Endodermal cell (in vitro differentiated cells): ENCODE data around the gene TSKU. TPM values are rescaled to one million over a fixed set of nuclear protein-coding genes. Genes with fewer than 3 reads are reported as not detected.

ENCODE experiments used
- DNase-seq: peaks from one replicate; pipeline ENCODE4 v3.0.0-alpha.2; 2017
- H3K27ac ChIP-seq: 2 replicates; pipeline ENCODE4 v1.5.1; 2013; ENCODE audit warnings: mild to moderate bottlenecking, low read depth, low read length, moderate library complexity
- H3K27me3 ChIP-seq: 2 replicates; pipeline ENCODE4 v1.6.1; 2013; ENCODE audit warnings: mild to moderate bottlenecking, low read length, moderate library complexity; ENCODE audit not compliant: insufficient read depth, control insufficient read depth, poor library complexity, severe bottlenecking
- H3K36me3 ChIP-seq: 2 replicates; pipeline ENCODE4 v1.7.0; 2013; ENCODE audit warnings: mild to moderate bottlenecking, low read length, moderate library complexity; ENCODE audit not compliant: control insufficient read depth, insufficient read depth
- H3K4me1 ChIP-seq: one replicate; pipeline ENCODE4 v1.7.0; 2013; ENCODE audit warnings: low read length; ENCODE audit not compliant: control insufficient read depth, insufficient read depth
- H3K4me3 ChIP-seq: 2 replicates; pipeline ENCODE4 v1.5.1; 2013; ENCODE audit warnings: mild to moderate bottlenecking, low read length, moderate library complexity
- H3K9ac ChIP-seq: 2 replicates; pipeline ENCODE4 v1.6.1; 2013; ENCODE audit warnings: mild to moderate bottlenecking, low read length, moderate library complexity; ENCODE audit not compliant: poor library complexity, severe bottlenecking; ENCODE audit errors: extremely low read depth
- H3K9me3 ChIP-seq: 2 replicates; pipeline ENCODE4 v1.6.1; 2013; ENCODE audit warnings: mild to moderate bottlenecking, low read length, moderate library complexity; ENCODE audit not compliant: control insufficient read depth
- H3K27ac Mint-ChIP-seq: 2 replicates; pipeline ENCODE4 v1.8.0; 2020; ENCODE audit warnings: mixed read lengths
- H3K27me3 Mint-ChIP-seq: 2 replicates; pipeline ENCODE4 v1.8.0; 2021; ENCODE audit warnings: mild to moderate bottlenecking, mixed read lengths; ENCODE audit not compliant: insufficient read depth
- H3K36me3 Mint-ChIP-seq: 2 replicates; pipeline ENCODE4 v1.8.0; 2020; ENCODE audit warnings: low read depth, mixed read lengths
- H3K4me1 Mint-ChIP-seq: 2 replicates; pipeline ENCODE4 v1.8.0; 2020; ENCODE audit warnings: mixed read lengths
- H3K4me3 Mint-ChIP-seq: 2 replicates; pipeline ENCODE4 v1.8.0; 2020; ENCODE audit warnings: mild to moderate bottlenecking, moderate library complexity, mixed read lengths
- H3K9me3 Mint-ChIP-seq: 2 replicates; pipeline ENCODE4 v1.8.0; 2020; ENCODE audit warnings: mild to moderate bottlenecking, mixed read lengths
- WGBS, 2 experiments: methylation state at CpG; one replicate each; pipeline versions ENCODE4 v1.1.5 to v1.1.7; 2013; ENCODE audit warnings: missing lambda C conversion rate in 2 of 2, mixed read lengths in 1 of 2; ENCODE audit not compliant: insufficient coverage in 1 of 2, insufficient read length in 1 of 2; 5-methylcytosine and 5-hydroxymethylcytosine counted together
- total RNA-seq, 2 donors: library from RNA; stranded (reverse); fragmentation: NEBNext Ultra II Directional in 1 of 2; extraction: Animal tissue kit (Norgen Biotek cat#: 25700) in 1 of 2; gene quantifications; 2 replicates in 1 of 2; 3 replicates in 1 of 2; pipeline ENCODE4 v1.2.1, GENCODE V29; 2021
- TF ChIP-seq, protein P1 (sequence below): fragments of 200-600 bp; sonication (generic); conservative IDR thresholded peaks from 2 replicates; pipeline ENCODE4 v1.5.0; 2021; ENCODE audit warnings: antibody characterized with exemption, mild to moderate bottlenecking

TSKU gene
- total RNA-seq, 2 donors from 2014 or later = 105 to 130 TPM

DNA sequence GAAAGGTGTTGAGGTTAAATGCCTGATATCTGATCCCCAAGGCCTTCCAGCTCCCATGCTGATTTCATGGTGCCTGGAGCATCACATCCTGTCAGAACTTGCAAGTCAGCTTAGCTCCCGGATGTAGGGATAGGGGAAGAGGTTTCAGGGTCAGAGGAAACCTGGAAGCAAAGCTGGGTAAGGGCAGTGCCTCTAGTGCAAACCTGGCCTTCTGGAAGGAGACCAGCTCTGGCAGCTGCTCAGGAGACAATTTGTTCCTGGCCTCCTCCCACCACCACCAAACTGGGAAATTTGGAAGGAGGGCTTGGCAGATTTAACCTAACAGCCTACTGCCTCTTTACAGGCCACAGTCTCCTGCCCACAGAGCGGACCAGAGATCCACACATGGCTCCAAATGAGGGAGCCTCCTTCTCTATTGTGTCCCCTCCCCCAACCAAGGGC is 9.2 kb upstream of the TSKU start:
- Mint-ChIP-seq H3K36me3 (peaks cover 25% of the 10 kb centered on the region), H3K27me3 (peaks cover 2% of the 10 kb centered on the region), H3K9me3 (peaks cover 49% of the 10 kb centered on the region), H3K27ac (no peak overlapping the region), H3K4me3 (no peak overlapping the region), H3K4me1 (peaks cover 47% of the 10 kb centered on the region)
- Histone ChIP-seq H3K4me1 (peaks cover 33% of the 10 kb centered on the region), H3K4me3 (no peak overlapping the region), H3K27me3 (no peaks in the 10 kb centered on the region), H3K9me3 (peaks cover 46% of the 10 kb centered on the region), H3K27ac (no peak overlapping the region), H3K36me3 (peaks cover 2% of the 10 kb centered on the region), H3K9ac (no peak overlapping the region)
- no peak for DNase-seq
- TF ChIP-seq, protein P1, sequence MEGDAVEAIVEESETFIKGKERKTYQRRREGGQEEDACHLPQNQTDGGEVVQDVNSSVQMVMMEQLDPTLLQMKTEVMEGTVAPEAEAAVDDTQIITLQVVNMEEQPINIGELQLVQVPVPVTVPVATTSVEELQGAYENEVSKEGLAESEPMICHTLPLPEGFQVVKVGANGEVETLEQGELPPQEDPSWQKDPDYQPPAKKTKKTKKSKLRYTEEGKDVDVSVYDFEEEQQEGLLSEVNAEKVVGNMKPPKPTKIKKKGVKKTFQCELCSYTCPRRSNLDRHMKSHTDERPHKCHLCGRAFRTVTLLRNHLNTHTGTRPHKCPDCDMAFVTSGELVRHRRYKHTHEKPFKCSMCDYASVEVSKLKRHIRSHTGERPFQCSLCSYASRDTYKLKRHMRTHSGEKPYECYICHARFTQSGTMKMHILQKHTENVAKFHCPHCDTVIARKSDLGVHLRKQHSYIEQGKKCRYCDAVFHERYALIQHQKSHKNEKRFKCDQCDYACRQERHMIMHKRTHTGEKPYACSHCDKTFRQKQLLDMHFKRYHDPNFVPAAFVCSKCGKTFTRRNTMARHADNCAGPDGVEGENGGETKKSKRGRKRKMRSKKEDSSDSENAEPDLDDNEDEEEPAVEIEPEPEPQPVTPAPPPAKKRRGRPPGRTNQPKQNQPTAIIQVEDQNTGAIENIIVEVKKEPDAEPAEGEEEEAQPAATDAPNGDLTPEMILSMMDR = no peak
- WGBS, 2 experiments = 90 to 100% methylated on average over 1 to 2 of the region's 2 CpGs

DNA sequence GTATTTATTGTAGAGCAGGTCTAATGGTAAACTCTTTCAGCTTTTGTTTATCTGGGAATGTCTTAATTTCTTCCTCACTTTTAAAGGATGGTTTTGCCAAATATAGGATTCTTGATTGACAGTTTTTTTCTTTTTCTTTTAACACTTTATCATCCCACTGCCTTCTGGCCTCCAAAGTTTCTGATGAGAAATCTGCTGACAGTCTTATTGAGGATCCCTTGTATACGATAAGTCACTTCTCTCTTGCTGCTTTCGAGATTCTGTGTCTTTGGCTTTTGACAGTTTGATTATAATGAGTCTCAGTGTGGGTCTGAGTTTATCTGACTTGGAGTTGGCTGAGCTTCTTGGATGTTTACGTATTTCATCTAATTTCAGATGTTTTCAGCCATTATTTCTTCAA is 6.7 kb upstream of the TSKU start:
- no peak overlapping the region for H3K27ac Mint-ChIP-seq
- TF ChIP-seq, protein P1 = no peak

DNA sequence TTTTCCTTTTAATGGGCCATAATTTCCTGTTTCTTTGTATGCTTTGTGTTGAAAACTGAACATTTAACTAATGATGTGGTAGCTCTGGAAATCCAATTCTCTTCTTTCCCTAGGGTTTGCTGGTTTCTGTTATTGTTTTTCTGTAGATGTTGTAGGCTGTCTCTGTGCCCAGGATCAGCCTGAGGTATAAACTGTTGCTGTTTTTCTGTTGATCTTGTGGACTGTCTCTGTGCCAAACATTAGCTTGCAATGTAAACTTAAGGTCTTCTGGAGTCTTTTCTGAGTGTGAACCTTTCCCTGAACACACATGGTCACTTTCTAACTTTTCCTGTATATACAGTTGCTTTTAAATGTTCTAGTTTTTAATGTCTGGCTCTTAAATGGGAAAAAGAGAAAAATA is 5.9 kb upstream of the TSKU start:
- Mint-ChIP-seq H3K4me3 (no peak overlapping the region), H3K4me1 (peaks cover 37% of the 10 kb centered on the region), H3K27me3 (peaks cover 2% of the 10 kb centered on the region), H3K9me3 (peaks cover 53% of the 10 kb centered on the region), H3K36me3 (peaks cover 42% of the 10 kb centered on the region), H3K27ac (no peak overlapping the region)
- H3K9ac ChIP-seq = no peak overlapping the region
- no peaks in the 10 kb centered on the region for H3K27me3 ChIP-seq
- peaks cover 64% of the 10 kb centered on the region for H3K9me3 ChIP-seq
- H3K4me3 ChIP-seq = peak overlapping the region; percentile 2
- H3K4me1 ChIP-seq = peaks cover 9% of the 10 kb centered on the region
- peaks cover 16% of the 10 kb centered on the region for H3K36me3 ChIP-seq
- DNase-seq = no peak
- TF ChIP-seq, protein P1 = no peak
- H3K27ac ChIP-seq = no peak overlapping the region

More for the DNA sequence above, 6.7 kb upstream of the TSKU start:
- Mint-ChIP-seq H3K9me3 (peaks cover 53% of the 10 kb centered on the region), H3K4me3 (no peak overlapping the region), H3K36me3 (peaks cover 42% of the 10 kb centered on the region), H3K4me1 (peaks cover 40% of the 10 kb centered on the region), H3K27me3 (peaks cover 2% of the 10 kb centered on the region)
- Histone ChIP-seq H3K9me3 (peaks cover 64% of the 10 kb centered on the region), H3K9ac (no peak overlapping the region), H3K27ac (no peak overlapping the region), H3K4me1 (peaks cover 15% of the 10 kb centered on the region), H3K27me3 (no peaks in the 10 kb centered on the region), H3K36me3 (peaks cover 16% of the 10 kb centered on the region), H3K4me3 (peak overlapping the region; percentile 37)
- 92 to 100% methylated on average over 2 to 3 of the region's 3 CpGs for WGBS, 2 experiments
- no peak for DNase-seq
